Posterior vena cava (tissue), 2 donors: ENCODE data around the gene ZBTB8A. TPM values are rescaled to one million over a fixed set of nuclear protein-coding genes. Genes with fewer than 3 reads are reported as not detected.
A peak's percentile ranks its signal among the peaks of the same experiment; 100 is the strongest.
"Not testable (repeated sequence)": the region's sequence is repeated elsewhere in the genome, so short reads cannot be mapped to it uniquely, and the experiment has no call there.

Experiments used
- DNase-seq: peaks from one replicate; pipeline ENCODE4 v3.0.0-alpha.2; 2020; ENCODE audit warnings: low spot score
- intact Hi-C, 2 donors: fragments of 100-400 bp; cut with DNase I; formaldehyde crosslinking; loops; one replicate each; pipeline versions ENCODE4 v1.14.1 to v1.14.2; 2022 to 2023
- long read RNA-seq, 2 donors: library from polyadenylated mRNA; unstranded; transcript quantifications; one replicate each; pipeline ENCODE4 v2.0.0, GENCODE V29; 2020 to 2021
- total RNA-seq, 2 donors: library from RNA; stranded (reverse); fragmentation: NEBNext Ultra II Directional; extraction: Animal tissue kit (Norgen Biotek cat#: 25700); gene quantifications; one replicate each; pipeline ENCODE4 v1.2.1, GENCODE V29; 2021
- donor health status: DM: yes; HTN: yes; CAD: no.
- donor health status: DM: yes; HTN: yes; CAD: no.

ZBTB8A gene
- 10 to 100 TPM; 10.4 TPM for total RNA-seq
- long read RNA-seq, donor 1, full-length matches to known transcripts = 3 of 8 reads
- long read RNA-seq, donor 1, partial matches to known transcripts = 1 of 8 reads
- long read RNA-seq, donor 1, other reads (novel, unspliced or antisense) = 4 of 8 reads
- long read RNA-seq, donor 2, full-length matches to known transcripts = 17 of 23 reads
- long read RNA-seq, donor 2, partial matches to known transcripts = 2 of 23 reads
- long read RNA-seq, donor 2, other reads (novel, unspliced or antisense) = 4 of 23 reads

- peak; percentile 82 for DNase-seq
- intact Hi-C loops = no loop called here
Observed at GRCh38 chr1:32538887-32539583, at the start of gene ZBTB8A. Gene ZBTB8A, plus strand, starts transcription at chr1:32539427. Its CDS starts 53,505 bp downstream, at chr1:32592932.

GRCh38 chr1:32489774-32490454 lies 49.3 kb upstream of the ZBTB8A start:
- no peak for DNase-seq
- intact Hi-C loops = no loop called here

GRCh38 chr1:32491386-32491785 lies 47.8 kb upstream of the ZBTB8A start:
- intact Hi-C loops = no loop called here
- no peak for DNase-seq

- no peak for DNase-seq
- intact Hi-C loops = no loop called here
Observed at GRCh38 chr1:32494196-32494595, 45.0 kb upstream of the ZBTB8A start.

GRCh38 chr1:32494711-32495337 lies 44.4 kb upstream of the ZBTB8A start:
- intact Hi-C loops = no loop called here
- DNase-seq = no peak

- DNase-seq = no peak
- intact Hi-C loops = no loop called here
Observed at GRCh38 chr1:32496127-32496526, 43.1 kb upstream of the ZBTB8A start.

- no peak for DNase-seq
- intact Hi-C loops = no loop called here
Observed at GRCh38 chr1:32498751-32499150, 40.5 kb upstream of the ZBTB8A start.

DNA sequence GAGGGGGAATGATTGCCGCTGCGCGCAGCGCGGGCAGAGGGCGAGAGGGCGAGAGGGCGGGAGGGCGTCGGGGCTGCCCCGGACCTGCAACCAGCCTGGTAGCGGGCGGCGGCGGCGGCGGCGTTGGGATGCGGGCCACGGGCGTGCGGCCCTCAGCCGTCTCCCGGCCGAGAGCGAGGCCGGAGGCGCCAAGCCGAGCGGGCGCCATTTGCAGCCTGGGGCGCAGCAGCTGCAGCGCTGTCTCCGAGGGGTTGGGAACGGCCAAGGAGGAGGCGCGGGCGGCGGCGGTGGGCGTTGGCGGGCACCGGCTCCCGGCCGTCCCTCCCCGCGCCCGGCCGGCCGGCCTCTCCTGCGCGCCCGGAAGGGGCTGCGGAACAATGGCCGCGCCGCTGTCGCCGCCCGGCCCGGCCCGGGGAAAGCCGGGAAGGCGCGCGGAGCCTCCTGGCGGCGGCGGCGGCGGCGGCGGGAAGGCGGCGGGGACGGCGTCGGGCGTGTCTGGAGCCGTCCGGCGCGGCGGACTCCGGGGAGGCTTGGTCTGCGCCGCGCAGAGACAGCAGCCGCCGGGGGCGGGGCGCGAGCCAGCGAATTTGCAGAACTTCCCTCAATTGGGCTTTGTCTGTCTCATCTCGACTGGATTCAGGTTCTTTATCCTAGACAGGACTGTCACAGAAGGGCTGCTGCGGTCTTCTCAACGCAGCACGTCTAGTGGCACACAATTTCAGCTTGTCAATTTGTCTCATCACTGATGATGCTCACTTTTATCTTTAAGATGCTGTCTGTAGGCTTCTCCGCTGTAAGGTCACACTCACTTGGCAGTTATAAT lies 38.6 kb upstream of the ZBTB8A start:
- peak; percentile 88 for DNase-seq
- intact Hi-C loops = no loop called here

DNA sequence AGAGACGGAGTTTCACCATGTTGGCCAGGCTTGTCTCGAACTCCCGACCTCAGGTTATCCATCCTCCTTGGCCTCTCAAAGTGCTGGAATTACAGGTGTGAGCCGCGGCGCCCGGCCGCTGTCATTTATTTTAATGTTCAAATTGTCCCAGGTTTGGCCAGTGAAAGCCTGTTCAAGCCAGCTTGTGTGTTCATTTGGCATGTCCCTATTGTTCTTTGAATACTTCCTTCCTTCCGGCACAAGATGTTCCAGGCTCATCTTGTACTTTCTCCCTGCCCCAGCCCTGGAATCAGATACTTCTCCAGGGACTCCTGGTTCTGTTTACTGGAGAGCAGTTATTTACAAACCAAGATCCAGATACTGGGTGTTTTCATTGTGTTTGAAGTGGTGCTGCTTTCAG lies 37.4 kb upstream of the ZBTB8A start:
- intact Hi-C loops = no loop called here
- no peak for DNase-seq

DNA sequence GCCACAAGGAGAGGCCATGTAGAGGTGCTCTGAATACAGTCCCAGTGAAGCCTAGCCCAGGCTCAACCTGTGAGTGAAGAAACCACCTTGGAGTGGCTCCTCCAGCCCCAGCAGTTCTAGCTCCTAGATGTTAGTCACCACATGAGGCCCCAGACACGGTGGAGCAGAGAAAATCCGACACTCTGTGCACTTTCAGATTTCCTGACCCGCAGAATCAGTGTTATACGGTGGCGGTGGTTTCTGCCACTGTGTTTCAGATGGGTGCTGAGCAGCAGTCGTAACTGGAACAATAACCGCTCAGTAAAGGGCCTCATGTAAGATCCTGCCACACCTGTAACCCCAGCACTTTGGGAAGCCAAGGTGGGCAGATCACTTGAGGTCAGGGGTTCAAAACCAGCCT lies 36.1 kb upstream of the ZBTB8A start:
- DNase-seq = no peak
- intact Hi-C loops = no loop called here

GRCh38 chr1:32507021-32507420 lies 32.2 kb upstream of the ZBTB8A start:
- intact Hi-C loops = no loop called here
- DNase-seq = no peak

- intact Hi-C loops = no loop called here
- DNase-seq = no peak
Observed at GRCh38 chr1:32508761-32509160, 30.5 kb upstream of the ZBTB8A start.

DNA sequence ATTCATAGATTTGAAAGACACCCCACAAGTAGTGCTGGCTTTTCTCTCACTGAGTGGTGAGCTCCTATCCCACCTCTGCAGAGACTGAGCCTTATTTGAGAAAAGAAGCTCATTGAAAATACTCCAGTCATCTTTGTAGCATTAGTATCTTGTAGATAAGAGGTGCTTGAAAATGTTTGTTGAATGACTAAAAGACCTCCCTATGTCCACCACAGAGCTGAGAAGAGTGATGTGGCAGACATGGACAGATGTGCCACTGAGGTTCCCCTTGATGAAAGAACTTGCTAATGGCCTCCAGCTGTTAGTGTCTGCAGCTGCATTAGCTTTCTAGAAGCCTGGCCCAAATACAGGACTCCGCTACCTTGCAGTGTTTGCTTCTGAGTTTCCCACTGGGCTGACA lies 29.3 kb upstream of the ZBTB8A start:
- intact Hi-C loops = no loop called here
- no peak for DNase-seq

GRCh38 chr1:32516402-32516801 lies 22.8 kb upstream of the ZBTB8A start:
- intact Hi-C loops = no loop called here

GRCh38 chr1:32518976-32519375 lies 20.3 kb upstream of the ZBTB8A start:
- no peak for DNase-seq
- intact Hi-C loops = no loop called here

More at GRCh38 chr1:32516402-32516801, 22.8 kb upstream of the ZBTB8A start:
- DNase-seq = no peak

DNA sequence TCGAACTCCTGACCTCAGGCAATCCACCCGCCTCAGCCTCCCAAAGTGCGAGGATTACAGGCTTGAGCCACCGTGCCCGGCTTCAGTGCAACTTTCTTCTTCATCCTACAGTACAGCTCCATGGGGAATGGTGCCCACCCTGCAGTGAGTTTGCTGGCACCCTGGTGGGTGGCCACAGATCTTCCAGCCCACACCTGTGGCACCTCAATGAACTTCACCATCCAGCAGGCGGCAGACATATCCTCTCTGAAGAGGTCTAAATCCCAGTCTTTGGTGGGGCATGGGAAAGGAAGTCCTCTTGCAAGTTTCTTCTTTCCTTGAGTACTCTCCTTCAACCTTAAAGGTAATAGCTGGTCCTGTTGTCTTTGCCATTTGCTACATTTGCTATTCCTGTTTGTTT lies 18.1 kb upstream of the ZBTB8A start:
- DNase-seq = no peak
- intact Hi-C loops = no loop called here

DNA sequence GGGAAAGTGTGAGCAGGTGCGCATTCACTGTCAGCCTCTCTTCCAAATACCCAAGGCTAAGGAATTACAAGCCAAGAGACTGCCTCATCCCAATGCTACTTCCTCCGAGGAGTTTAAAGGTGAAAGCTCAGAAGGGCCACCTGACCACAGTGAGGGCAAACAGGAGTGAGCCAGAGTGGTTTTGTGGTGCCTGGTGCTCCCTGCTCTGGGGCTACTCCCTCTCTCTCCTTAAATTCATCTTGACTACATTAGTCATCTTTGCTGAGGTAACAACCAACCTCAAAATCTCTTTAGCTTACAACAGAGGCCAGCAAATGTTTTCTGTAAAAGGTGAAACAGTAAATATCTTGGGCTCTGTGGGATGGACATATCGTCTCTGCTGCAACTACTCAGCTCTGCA lies 14.2 kb upstream of the ZBTB8A start:
- intact Hi-C loops = no loop called here
- DNase-seq = no peak

- intact Hi-C loops = no loop called here
- DNase-seq = no peak
Observed at GRCh38 chr1:32525661-32526444, 13.4 kb upstream of the ZBTB8A start.

DNA sequence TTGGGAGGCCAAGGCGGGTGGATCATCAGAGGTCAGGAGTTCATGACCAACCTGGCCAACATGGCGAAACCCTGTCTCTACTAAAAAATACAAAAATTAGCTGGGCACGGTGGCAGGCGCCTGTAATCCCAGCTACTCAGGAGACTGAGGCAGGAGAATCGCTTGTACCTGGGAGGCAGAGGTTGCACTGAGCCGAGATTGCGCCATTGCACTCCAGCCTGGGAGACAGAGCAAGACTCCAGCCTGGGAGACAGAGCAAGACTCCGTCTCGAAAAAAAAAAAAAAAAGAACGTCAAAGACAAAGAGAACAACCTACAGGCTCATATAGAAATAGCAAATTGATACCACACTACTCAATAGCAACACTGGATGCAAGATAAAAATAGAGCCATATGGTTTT lies 10.7 kb upstream of the ZBTB8A start:
- DNase-seq, intact Hi-C loops: not testable (repeated sequence)
